Motor neuron (in vitro differentiated cells): Measurements from ENCODE around the gene EME1. TPM values are rescaled to one million over a fixed set of nuclear protein-coding genes. Genes with fewer than 3 reads are reported as not detected.

Experiments used
- ATAC-seq, 8 experiments: fragments of 200-7000 bp; cut with Tn5 transposase; replicated peaks in 6 of 8; 2 replicates each; pipeline ENCODE4 v1.8.0; 2021; ENCODE audit warnings: mild to moderate bottlenecking in 8 of 8, moderate library complexity in 8 of 8
- H3K27ac ChIP-seq, 2 donors: fragments of 250-450 bp; sonication (Bioruptor Pico); 2 replicates each; pipeline ENCODE4 v1.9.0; 2021; ENCODE audit warnings: antibody characterized with exemption in 2 of 2, mild to moderate bottlenecking in 2 of 2, moderate library complexity in 1 of 2
- H3K4me1 ChIP-seq, 2 donors: fragments of 250-450 bp; sonication (Bioruptor Pico); replicated peaks in 1 of 2; 2 replicates each; pipeline ENCODE4 v1.6.1; 2021; ENCODE audit warnings: antibody characterized with exemption in 2 of 2, mild to moderate bottlenecking in 2 of 2, moderate library complexity in 1 of 2
- H3K4me3 ChIP-seq, 5 donors: fragments of 250-450 bp; sonication (Bioruptor Pico); 2 replicates each; pipeline ENCODE4 v1.9.0; 2021; ENCODE audit warnings: antibody characterized with exemption in 5 of 5, mild to moderate bottlenecking in 5 of 5, moderate library complexity in 4 of 5
- WGBS, 10 experiments: fragments of 450-650 bp; shearing (Covaris generic); methylation state at CpG; one replicate each; pipeline ENCODE4 v1.0.0; 2022; 5-methylcytosine and 5-hydroxymethylcytosine counted together
- in situ Hi-C, 9 experiments: fragments of 400-800 bp; cut with MboI; loops; one replicate each; pipeline ENCODE4 v1.15.0; 2021; ENCODE audit warnings: low sequenced_read_pairs in 9 of 9, low pct_unique_long_range_greater_than_20kb in 2 of 9; ENCODE audit not compliant: unreplicated experiment in 9 of 9
- total RNA-seq, 8 experiments: library from RNA; unstranded; fragments of 300-600 nt; gene quantifications; 2 replicates each; pipeline versions ENCODE4 v1.2.3 to v1.2.4, GENCODE V29; 2022

The EME1 gene
- total RNA-seq, 8 experiments from 2014 or later, result 0.66 to 14.5 (median 5.7) TPM

GRCh38 chr17:50375858-50376538, 3.0 kb downstream of the EME1 start:
- Histone ChIP-seq H3K4me3 (no peak overlapping the region), H3K4me1 (peaks cover 8 to 12% of the 10 kb centered on the region in 2 donors), H3K27ac (no peak overlapping the region)
- in situ Hi-C loops, result no loop called here
- no peak for ATAC-seq
- 58 to 100% (median 90%) methylated on average over 1 to 3 of the region's 5 CpGs; no CpG with 5 or more reads in 3 of the 10 experiments for WGBS, 10 experiments

- Histone ChIP-seq H3K27ac (no peak overlapping the region), H3K4me3 (no peak overlapping the region), H3K4me1 (no peaks in the 10 kb centered on the region)
- ATAC-seq, result peak in 4 of 8 experiments; percentile 35 to 83 (median 63)
- 60 to 100% (median 70%) methylated on average over 2 to 6 of the region's 6 CpGs; no CpG with 5 or more reads in 3 of the 10 experiments for WGBS, 10 experiments
- in situ Hi-C loops, result no loop called here
Observed at GRCh38 chr17:50379351-50380132, 6.5 kb downstream of the EME1 start.

GRCh38 chr17:50380369-50381259, 7.6 kb downstream of the EME1 start:
- Histone ChIP-seq H3K27ac (no peak overlapping the region), H3K4me1 (no peaks in the 10 kb centered on the region), H3K4me3 (no peak overlapping the region)
- WGBS, 10 experiments, result 50 to 100% (median 86%) methylated on average over 1 to 8 of the region's 13 CpGs; no CpG with 5 or more reads in 2 of the 10 experiments
- in situ Hi-C loops, result no loop called here
- peak in 5 of 8 experiments; percentile 5 to 26 (median 18) for ATAC-seq

DNA sequence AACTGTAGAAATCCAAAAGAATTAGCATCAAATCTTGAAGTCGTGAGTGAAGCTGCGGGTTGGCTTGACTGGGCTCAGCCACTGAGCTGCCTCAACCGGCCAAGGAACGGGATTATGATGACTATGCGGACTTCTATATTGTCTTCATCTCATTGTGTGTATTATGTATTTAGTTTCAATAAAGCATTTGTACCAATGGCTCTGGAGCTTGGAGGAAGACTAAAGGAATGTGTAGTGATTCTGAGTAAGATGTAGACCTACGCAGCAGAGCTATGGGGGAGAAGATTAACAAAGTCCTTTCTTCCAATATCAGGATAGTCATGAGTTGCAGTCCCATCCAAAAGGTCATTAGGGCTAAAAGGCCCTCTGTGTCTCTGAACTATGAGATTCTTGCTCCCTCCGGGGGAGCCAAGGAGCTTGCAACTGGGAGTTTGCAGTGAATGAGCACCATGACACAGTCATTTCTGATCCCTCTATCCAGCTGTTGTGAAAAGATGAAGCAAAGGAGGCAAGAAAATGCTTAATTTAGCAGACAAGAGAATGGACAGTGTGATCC, 8.3 kb downstream of the EME1 start:
- H3K4me3 ChIP-seq, result no peak overlapping the region
- peak in 1 of 8 experiments; percentile 2 for ATAC-seq
- in situ Hi-C loops, result no loop called here
- no peaks in the 10 kb centered on the region for H3K4me1 ChIP-seq
- H3K27ac ChIP-seq, result no peak overlapping the region
- WGBS, 10 experiments, result 67 to 100% (median 98%) methylated on average over 1 to 5 of the region's 7 CpGs; no CpG with 5 or more reads in 2 of the 10 experiments

- WGBS, 10 experiments, result 20 to 100% (median 89%) methylated on average over 1 to 3 of the region's 3 CpGs; no CpG with 5 or more reads in 3 of the 10 experiments
- no peaks in the 10 kb centered on the region for H3K4me1 ChIP-seq
Observed at GRCh38 chr17:50381920-50382319, 8.9 kb downstream of the EME1 start.

GRCh38 chr17:50382931-50383330, 9.9 kb downstream of the EME1 start:
- in situ Hi-C loops, result no loop called here
- 79 to 100% (median 94%) methylated on average over 1 to 11 of the region's 12 CpGs; no CpG with 5 or more reads in 4 of the 10 experiments for WGBS, 10 experiments
- no peaks in the 10 kb centered on the region for H3K4me1 ChIP-seq
- H3K4me3 ChIP-seq, result no peak overlapping the region
- no peak overlapping the region for H3K27ac ChIP-seq
- ATAC-seq, result no peak

More at GRCh38 chr17:50381920-50382319, 8.9 kb downstream of the EME1 start:
- in situ Hi-C loops, result no loop called here
- Histone ChIP-seq H3K27ac (no peak overlapping the region), H3K4me3 (no peak overlapping the region)
- no peak for ATAC-seq

DNA sequence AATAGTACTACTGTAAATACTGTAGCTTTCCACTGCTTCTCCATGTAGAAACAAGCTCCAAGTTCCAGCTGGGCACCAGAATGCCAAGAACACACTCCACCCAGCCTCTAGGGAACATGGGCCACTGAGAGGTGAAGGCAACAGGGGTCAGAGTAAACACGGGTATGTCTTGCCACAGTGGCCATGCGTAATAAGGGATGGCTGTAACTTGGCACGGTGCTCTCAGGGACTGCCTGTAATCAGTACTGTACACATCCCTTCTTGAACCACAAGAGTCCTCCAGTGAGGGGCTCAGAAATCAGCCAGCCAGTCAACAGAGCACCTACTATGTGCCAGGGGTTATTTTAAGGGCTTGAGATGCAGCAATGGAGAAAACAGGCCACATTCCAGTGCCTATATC, 13.5 kb downstream of the EME1 start:
- in situ Hi-C loops, result no loop called here
- no peaks in the 10 kb centered on the region for H3K4me1 ChIP-seq
- 60 to 100% (median 100%) methylated on average over 1 to 3 of the region's 3 CpGs; no CpG with 5 or more reads in 3 of the 10 experiments for WGBS, 10 experiments
- H3K4me3 ChIP-seq, result no peak overlapping the region
- no peak overlapping the region for H3K27ac ChIP-seq
- ATAC-seq, result no peak

DNA sequence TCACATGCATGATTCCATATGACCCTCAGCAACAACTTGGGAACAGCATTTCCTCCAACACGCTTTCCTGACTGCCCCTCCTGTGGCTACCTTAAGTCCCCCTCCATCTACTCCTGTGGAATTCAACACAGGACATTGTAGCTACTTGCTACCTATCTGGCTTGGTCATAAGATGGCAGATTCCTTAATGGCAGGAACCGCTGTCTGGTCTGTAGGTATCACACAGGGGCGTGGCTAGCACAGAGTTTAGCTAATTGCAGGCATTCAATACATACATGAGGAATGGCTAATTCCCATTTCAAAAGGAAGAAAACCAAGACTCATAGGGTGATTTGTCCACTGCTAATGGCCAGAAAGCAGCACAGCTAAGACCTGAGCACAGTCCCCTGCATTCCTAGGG, 15.7 kb downstream of the EME1 start:
- ATAC-seq, result no peak
- 40 to 100% (median 100%) methylated on average over 1 to 3 of the region's 3 CpGs; no CpG with 5 or more reads in 3 of the 10 experiments for WGBS, 10 experiments
- Histone ChIP-seq H3K4me1 (no peaks in the 10 kb centered on the region), H3K4me3 (no peak overlapping the region), H3K27ac (no peak overlapping the region)
- in situ Hi-C loops, result no loop called here

DNA sequence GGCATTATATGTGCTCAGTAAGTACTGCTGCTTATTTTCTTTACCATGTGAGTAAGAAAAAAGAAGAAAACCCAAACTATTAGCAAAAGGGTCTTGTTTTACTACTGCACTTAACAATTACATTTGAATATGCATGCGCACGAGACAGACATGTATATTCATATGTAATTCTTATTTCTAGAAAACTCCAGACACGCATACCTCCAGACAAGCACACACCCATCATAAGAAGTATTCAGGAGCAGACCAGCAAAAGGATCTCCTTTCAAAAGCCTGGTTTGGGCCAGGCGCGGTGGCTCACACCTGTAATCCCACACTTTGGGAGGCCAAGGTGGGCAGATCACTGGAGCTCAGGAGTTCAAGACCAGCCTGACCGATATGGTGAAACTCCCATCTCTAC, 16.5 kb downstream of the EME1 start:
- no peak overlapping the region for H3K27ac ChIP-seq
- no peaks in the 10 kb centered on the region for H3K4me1 ChIP-seq
- ATAC-seq, result peak in 3 of 8 experiments; percentile 49 to 77 (median 65)
- WGBS, 10 experiments, result 28 to 100% (median 93%) methylated on average over 1 to 4 of the region's 6 CpGs; no CpG with 5 or more reads in 1 of the 10 experiments
- in situ Hi-C loops, result no loop called here
- no peak overlapping the region for H3K4me3 ChIP-seq

DNA sequence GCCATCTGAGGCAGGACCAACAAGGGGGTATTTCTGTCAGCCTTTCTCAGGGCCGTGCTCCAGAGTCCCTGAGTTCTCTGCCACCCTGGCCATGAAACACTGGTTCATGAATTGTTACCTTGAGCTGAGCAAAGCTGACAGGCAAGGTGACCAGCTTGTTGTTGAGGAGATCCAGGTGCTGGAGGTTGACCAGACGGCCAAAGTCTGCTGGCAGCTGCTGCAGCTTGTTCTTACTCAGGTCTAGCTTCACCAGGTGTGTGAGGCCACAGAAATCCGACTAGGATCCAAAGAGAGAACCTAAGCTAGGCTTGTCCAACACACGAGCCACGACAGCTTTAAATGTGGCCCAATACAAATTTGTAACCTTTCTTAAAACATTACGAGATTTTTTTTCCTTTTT, 19.6 kb downstream of the EME1 start:
- no peak overlapping the region for H3K27ac ChIP-seq
- H3K4me3 ChIP-seq, result no peak overlapping the region
- no peak for ATAC-seq
- WGBS, 10 experiments, result 80 to 100% (median 100%) methylated on average over 1 to 4 of the region's 6 CpGs; no CpG with 5 or more reads in 1 of the 10 experiments
- in situ Hi-C loops, result no loop called here
- peaks cover 10 to 12% of the 10 kb centered on the region in 2 donors for H3K4me1 ChIP-seq

DNA sequence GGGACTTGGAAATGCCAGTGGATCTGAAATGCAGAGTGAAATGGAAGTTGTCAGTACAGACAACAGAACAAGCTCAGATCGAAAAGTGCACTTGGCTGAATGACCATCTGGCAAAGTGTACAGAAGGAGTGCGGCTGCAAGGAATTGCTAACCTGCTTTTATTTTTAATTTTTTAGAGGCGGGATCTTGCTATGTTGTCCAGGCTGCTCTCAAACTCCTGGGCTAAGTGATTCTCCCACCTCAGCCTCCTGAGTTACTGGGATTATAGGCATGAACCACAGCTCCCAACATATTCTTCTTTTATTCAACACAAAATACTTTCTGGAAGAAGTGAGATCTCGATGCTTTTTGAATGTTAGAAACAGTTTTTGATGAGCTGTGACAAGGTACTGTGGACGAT, 20.7 kb downstream of the EME1 start:
- no peak overlapping the region for H3K27ac ChIP-seq
- in situ Hi-C loops, result no loop called here
- ATAC-seq, result no peak
- H3K4me1 ChIP-seq, result peaks cover 10 to 12% of the 10 kb centered on the region in 2 donors
- no peak overlapping the region for H3K4me3 ChIP-seq
- WGBS, 10 experiments, result 73 to 100% (median 91%) methylated on average over 1 to 5 of the region's 5 CpGs

- 0 to 79% (median 17%) methylated on average over 1 to 3 of the region's 3 CpGs; no CpG with 5 or more reads in 5 of the 10 experiments for WGBS, 10 experiments
- in situ Hi-C loops, result no loop called here
- H3K27ac ChIP-seq, result no peak overlapping the region
- no peak overlapping the region for H3K4me3 ChIP-seq
- H3K4me1 ChIP-seq, result peaks cover 10 to 12% of the 10 kb centered on the region in 2 donors
- no peak for ATAC-seq
Observed at GRCh38 chr17:50394711-50395110, 21.7 kb downstream of the EME1 start.
